Caki2 (cell line): ENCODE results near the gene MRPL42. TPM values are rescaled to one million over a fixed set of nuclear protein-coding genes. Genes with fewer than 3 reads are reported as not detected.
A peak's percentile ranks its signal among the peaks of the same experiment; 100 is the strongest.
"Not testable (repeated sequence)": the region's sequence is repeated elsewhere in the genome, so short reads cannot be mapped to it uniquely, and the experiment has no call there.

Experiments
- DNase-seq: peaks from one replicate; pipeline ENCODE4 v3.0.0-alpha.2; 2015; ENCODE audit warnings: low read depth
- in situ Hi-C: cut with HindIII; loops from 2 replicates; pipeline ENCODE4 v1.10.0; 2016; ENCODE audit warnings: low sequenced_read_pairs, low pct_unique_long_range_greater_than_20kb, mixed read lengths
- total RNA-seq: library from RNA; depleted of rRNA; stranded (reverse); fragments of >200 nt; shearing (Covaris generic); gene quantifications from 2 replicates; pipeline ENCODE4 v1.2.3, GENCODE V29; 2014; ENCODE audit warnings: low replicate concordance; rRNA removed

The MRPL42 gene
- 25.1 and 48.3 TPM in 2 replicates for total RNA-seq

DNA sequence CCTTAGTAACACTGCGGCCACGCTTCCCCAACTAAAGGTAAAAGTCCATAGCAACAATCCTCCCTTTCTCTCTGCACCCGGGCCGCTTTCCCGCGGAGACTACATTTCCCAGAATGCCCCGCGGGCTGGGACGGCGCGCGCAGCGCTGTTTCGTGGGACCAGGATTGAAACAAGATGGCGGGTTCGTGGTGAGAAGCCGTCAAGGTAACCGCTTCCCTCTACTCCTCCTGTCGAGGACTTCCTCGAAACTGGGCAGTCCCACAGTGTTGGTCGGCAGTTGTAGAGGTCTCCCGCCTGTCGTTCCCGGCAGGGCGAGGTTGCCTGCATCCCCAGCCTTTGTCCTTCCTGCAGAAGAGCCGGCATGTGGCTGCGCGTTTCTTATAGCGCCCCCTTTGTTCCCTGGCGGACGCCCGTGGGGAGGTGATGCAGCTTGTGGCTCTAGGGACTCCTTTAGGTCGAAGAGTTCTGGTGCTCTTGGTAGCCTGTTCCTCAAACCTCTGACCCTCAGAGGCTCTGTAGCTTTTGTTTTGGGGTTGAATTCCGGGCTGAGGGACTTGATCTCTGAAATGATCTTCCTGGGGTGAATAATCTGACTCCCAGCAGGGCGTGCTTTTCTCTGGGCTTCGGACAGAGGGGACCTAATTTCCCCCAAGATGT lies at the start of gene MRPL42:
MRPL42 (plus strand) TSS at position 164 of the 657 bp plus-strand sequence. CDS start 1,772 bp downstream, outside the sequence.
- peak; percentile 90 for DNase-seq
- in situ Hi-C loops = no loop called here

DNA sequence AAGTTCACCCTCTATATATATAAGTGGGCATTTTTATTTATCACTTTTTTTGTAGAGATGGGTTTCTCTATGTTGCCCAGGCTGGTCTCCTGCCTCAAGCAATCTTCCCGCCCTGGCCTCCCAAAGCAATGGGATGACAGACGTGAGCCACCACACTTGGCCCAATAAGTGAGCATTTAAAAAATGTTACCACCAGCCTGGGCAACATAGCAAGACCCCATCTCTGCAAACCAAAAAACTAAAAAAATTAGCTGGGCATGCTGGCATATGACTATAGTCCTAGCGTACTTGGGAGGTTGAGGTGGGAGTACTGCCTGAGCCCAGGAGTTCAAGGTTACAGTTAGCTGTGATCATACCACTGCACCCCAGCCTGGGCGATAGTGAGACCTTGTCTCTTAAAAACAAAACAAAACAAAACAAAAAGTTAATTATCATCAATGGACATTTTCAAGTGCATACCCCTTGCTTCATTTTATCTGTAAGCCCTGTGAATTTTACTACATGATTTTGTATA lies 49.3 kb upstream of the MRPL42 start:
- in situ Hi-C loops = no loop called here
- no peak for DNase-seq

DNA sequence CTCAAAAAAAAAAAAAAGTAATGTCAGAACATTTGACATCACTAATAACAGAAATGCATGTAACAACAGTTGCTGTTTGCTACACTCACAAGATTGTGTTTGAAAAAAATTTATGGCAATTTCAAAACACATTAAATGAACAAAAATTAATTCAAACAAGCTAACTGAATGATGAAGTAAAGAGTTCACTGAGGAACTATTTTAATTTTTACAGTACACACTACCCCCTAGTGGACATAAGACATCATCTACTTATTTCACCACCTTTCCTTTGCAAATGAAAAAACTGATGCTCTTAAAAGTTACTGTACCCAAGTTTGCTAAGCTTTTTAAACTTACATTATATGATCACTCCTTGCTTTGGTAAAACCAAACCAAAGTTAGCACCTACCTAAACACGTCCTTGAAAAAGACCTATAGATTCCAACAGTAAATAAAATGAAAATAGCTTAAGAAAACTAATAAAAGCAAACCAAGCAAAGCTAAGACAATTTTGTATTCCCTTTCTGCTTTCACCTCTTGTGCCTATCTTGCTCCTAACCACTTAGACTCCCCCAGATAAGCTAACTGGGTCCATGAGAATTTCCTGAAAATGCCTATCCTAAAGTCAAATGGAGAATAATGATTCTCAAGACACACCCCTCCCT lies 47.8 kb upstream of the MRPL42 start:
- peak; percentile 11 for DNase-seq
- in situ Hi-C loops = no loop called here

DNA sequence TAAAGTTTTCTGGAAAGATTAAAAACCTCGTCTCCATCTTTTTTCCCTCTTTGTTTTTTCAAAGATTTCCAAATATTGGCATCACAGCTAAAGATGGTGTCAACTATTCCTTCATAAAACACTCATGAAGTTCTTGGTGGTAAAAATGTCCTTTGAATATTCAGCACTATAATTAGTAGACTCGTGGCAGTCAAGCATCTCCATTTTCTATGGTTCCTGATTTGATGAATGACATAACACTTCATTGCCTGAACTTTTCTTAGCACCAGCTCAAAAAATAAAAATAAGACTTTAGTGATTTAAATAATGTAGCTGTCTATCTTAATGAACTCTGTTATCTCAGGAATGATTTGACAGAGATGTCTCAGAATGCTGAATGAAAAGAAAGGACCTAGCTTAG lies 45.3 kb upstream of the MRPL42 start:
- in situ Hi-C loops = no loop called here
- no peak for DNase-seq

DNA sequence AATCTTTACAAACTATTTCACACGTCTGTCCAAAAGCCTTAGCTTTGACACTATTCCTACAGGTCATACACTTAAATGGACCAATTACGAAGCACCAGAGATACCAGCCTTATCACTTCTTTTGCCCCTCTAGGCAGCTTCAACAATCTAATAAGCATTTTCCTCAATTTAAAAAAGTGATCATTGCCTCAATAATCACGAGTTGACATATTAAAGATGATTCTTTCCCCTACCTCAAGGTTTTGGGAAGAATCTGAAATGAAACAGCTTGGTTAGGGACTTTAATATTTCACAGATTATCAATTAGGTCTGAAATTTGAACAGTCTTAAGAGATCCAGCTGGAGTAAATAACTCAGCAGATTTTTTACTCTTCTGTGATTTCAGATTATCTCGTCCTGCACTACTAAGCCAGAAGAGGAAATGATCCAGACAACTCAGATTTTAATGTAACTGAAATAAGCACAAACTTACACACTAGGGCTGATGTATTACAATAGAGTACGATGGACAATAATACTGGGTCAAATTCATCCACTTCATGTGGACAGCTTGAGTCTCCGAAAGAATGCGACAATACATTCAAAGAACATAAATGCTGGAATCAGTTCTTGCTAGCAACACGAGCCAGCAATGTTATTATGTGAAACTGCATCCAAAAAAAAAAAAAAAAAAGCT lies 41.4 kb upstream of the MRPL42 start:
- in situ Hi-C loops = no loop called here
- no peak for DNase-seq

DNA sequence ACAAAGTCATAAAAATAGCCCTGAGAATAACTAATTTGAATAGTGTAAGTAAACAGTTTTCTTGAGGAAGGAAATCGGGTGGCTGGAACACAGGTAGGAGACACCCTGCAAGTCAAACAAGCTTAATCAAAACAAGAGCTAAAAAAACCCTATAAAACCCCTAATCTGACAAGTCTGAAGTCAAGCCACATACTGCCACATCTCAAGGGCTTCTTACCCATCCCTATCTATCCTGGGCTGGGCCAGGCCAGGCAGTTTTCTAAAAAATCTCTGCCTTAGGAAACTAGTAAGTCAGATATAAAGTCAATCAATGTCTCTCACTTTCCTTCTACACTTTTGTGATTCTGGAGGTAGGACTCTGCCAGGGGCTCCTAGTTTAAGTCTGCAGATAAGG lies 40.9 kb upstream of the MRPL42 start:
- no peak for DNase-seq
- in situ Hi-C loops = no loop called here

DNA sequence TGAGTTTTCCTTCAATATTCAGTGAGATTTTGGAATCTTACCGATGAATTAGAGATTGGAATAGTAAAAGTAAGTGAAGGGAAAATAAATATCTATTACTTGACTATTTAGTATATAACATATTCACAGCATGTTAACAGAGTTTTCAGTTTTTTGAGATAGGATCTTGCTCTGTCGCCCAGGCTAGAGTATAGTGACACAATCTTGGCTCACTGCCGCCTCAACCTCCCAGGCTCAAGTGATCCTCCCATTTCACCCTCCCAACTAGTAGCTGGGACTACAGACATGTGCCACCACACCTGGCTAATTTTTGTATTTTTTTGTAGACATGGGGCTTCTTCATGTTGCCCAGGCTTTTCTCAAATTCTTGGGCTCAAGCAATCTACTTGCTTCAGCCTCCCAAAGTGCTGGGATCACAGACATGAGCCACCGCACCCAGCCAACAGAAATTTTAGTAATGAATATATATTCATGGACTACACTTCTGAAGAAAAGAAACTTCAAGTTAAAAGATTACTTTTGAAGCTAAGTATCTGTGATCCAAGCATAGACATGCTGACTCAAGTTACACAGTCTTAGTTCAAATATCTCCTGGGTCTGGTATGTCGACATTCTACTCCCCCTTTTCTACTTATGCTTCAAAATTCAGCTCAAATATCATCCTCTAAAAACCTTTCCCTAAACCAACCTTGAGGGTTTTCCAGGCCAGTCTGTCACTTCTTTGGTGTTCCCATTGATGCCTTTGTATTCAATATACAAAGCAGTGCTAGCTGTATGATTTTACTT lies 39.3 kb upstream of the MRPL42 start:
- DNase-seq = no peak

DNA sequence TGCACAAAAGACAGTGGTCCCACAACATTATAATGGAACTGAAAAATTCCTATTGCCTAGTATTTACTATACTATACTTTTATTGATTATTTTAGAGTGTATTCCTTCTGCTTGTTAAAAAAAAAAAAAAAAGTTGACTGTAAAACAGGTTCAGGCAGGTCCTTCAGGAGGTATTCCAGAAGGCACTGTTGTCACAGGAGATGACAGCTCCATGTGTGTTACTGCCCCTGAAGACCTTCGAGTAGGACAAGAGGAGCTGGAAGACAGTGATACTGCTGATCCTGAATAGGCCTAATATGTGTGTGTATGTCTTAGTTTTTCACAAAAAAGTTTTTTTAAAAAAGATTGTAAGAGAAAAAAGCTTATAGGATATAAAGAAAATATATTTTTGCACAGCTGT lies 37.9 kb upstream of the MRPL42 start:
- in situ Hi-C loops = no loop called here
- no peak for DNase-seq

More for the DNA sequence above, 39.3 kb upstream of the MRPL42 start:
- in situ Hi-C loops = no loop called here

DNA sequence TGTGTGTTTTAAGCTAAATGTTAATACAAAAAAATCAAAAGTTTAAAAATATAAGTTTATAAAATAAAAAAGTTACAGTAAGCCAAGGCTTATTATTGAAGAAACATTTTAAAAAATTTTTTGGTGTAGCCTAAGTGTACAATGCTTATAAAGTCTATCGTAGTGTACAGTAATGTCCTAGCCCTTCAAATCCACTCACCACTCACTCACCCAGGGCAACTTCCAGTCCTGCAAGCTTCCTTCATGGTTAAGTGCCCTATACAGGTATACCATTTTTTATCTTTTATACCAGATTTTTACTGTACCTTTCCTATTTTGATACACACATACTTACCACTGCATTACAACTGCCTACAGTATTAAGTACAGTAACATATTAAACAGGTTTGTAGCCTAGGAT lies 37.5 kb upstream of the MRPL42 start:
- in situ Hi-C loops = no loop called here
- DNase-seq = no peak

DNA sequence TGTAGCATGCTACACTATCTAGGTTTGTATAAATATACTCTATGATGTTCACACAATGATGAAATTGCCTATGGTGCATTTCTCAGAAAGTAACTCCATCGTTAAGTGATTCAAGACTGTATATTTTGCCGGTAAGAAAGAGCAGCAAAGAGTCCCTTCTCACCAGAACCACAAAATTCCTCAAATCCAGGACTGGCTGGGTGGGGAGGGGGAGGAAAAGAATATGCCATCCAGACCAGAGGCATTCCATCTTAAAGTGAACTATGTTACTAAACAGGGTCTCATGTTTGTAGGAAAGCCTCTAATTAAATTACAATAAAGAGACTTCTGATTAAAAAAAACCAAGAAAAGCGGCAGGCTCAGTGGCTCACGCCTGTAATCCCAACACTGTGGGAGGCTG lies 37.0 kb upstream of the MRPL42 start:
- DNase-seq = no peak
- in situ Hi-C loops = no loop called here

DNA sequence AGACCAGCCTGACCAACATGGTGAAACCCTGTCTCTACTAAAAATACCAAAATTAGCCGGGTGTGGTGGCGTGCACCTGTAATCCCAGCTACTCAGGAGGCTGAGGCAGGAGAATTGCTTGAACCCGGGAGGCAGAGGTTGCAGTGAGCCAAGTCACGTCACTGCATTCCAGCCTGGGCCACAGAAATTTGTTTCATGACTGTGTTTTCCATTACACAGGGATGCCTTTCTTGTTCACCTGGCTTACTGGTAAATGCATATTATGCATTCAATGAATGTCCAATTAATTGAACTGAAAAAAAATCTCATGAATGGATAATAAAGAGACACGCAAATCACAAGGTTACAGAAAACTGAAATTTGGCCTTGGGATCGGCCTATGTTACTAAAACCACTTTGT lies 35.3 kb upstream of the MRPL42 start:
- DNase-seq, in situ Hi-C loops: not testable (repeated sequence)

DNA sequence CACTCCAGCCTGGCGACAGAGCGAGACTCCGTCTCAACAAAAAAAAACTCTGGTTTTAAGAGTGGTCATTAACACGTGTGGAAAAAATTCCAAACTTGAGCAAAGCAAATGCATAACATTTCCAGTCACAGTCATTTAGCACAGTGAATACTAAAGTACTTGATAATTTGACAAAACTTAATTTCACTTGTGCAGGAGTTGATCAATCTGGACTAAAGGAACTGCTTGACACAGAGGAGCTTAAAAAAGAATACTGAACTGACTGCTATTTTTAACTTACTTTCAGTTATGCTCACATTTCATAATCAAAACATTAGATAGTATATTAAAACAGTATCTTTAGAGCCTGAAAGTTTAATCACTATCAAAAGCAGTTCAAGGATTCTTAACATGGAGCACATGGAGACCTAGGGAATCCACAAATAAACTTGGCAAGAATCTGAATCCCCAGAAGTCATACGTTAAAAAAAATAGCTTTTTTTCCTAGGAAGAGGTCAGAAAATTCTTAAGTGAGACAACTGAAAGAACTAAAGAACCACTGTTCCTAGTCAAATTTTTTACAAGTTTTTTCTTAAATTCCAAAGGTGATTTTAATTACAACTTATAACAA lies 33.0 kb upstream of the MRPL42 start:
- no peak for DNase-seq
- in situ Hi-C loops = no loop called here

DNA sequence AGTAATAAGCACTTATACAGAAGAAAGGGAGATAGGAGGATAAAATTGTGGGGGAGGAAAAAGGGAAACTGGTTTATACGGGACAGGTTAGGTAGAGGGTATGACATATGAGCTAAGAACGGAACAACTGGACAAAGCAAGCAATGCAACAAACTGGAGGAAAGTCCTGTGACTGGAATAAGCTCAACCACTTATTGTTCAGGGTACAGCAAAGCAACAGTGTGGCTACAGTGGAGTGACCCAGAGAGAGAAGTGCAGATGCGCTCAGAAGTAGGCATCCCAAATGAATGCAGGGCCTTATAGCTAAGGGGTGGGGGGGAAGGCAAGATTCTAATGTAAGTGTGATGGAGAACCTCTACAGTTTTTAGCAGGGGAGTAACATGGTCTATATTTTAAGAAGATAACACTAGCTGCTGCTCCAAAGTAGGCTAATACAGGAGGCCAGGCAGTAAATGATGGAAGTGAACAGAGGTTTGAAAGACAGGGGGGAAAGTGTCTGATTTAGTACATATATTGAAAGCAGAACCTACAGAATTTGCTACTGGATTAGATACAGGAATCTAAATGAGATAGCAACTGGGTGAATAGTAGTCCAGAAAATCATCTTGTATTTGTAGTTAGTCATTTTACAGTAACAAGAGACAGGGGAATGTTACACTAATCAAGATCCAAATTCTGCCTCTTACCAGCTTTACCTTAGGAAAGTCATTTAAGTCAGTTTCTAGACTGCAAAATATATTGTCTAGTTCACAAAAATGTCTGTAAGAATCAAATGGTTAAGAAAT lies 28.9 kb upstream of the MRPL42 start:
- in situ Hi-C loops = no loop called here
- no peak for DNase-seq

DNA sequence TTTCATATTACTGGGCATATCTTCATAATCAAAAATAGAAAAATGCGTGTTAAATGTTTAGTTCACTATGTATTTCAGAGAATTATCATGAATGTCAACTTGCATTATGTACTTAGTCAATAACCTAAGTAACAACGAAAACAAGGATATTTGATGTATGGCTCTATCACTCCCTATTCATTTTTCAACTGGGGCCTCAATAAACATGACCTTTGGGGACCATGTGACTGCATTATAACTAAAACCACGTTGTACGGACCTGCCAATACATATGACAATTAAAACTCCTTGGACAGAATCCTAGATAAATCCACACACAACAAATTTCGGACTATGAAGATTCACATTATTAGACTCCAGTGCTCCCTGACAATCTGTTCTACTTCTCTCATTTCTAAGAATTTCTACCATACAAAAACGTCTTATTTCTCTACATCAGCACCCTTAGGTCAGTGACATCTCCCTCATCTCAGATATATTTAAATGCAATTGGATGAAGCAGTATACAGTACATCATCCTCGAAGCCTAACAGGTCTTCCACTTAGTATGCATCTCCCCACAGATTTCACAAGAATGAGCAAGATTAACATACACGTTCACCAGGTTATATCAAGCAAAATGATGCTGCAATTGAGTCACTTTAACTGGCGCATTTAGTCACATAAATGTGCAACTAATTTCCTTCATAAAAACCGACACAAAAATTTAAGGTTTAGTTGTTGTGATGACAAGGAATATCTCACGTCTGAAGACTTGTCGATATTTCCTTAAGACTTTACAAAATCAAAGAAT lies 27.1 kb upstream of the MRPL42 start:
- in situ Hi-C loops = no loop called here
- DNase-seq = no peak

DNA sequence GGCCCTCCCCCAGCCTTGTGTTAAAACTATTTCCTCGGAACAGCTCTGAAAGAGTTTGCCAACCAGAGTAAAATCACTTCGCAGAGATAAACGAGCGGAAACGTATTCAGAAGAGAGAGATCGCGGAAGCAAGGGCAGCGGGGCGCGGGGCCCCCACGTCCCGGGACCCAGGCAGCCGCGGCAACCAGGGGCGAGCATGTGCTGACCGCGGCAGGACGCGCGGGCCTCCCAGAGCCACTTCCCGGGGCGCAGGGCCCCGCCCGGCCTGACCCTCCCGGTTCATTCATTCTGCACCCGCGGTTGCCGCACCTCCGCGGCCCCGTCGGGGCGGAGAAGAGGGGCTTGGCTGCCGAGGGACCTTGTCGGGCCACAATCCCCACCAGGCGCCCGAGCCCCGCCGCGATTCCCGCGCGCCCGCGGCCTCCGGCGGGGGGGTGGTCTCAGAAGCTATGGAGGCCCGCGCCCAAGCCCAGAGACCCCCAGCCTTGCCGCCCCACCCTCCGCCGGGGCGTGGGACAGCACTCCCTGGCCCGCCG lies 26.2 kb upstream of the MRPL42 start:
- peak; percentile 5 for DNase-seq
- in situ Hi-C loops = no loop called here

DNA sequence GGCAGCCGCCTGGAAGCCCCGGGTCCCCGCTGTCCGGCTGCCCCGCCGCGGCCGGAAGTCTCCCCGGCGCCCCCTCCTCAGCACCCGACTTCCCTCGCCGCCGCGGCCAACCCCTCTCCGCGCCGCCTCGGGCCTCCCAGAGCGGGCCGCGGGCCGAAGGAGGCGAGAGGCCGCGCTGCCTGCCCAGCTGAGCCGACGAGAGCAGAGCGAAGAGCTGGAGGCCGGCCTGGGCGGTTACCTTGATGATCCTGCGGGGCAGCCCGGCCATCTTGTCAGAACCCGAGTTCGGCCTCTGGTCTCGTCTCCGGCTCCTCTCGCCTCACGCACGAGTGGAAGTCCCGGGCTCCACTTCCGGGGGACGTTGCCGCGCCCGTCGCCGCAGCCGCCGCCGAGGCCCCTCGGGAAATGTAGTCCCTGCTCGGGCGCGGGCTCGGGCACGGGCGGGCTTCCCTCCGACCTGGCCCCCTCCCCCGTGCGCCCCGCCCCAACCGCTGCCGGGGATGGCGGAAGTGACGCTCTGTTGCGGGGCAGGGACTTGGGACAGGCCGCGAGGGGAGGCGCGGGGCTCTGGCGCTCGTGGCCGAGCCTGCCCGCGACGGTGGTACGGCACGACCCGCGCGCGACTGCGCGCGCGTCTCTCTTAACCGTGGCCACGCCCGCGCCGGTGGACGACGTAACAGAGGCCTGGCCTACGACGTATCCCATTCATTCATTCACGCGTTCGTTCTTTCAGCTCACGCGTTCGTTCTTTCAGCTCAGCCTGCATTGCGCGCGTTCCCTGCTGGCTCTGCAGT lies 25.5 kb upstream of the MRPL42 start, which contains the start of gene UBE2N:
UBE2N (minus strand) TSS at position 331 of the 794 bp plus-strand sequence; CDS start at position 268, 63 bp downstream.
- in situ Hi-C loops = no loop called here
- DNase-seq = peak; percentile 91
